ENCODE data around the gene TRIM2.

DNA sequence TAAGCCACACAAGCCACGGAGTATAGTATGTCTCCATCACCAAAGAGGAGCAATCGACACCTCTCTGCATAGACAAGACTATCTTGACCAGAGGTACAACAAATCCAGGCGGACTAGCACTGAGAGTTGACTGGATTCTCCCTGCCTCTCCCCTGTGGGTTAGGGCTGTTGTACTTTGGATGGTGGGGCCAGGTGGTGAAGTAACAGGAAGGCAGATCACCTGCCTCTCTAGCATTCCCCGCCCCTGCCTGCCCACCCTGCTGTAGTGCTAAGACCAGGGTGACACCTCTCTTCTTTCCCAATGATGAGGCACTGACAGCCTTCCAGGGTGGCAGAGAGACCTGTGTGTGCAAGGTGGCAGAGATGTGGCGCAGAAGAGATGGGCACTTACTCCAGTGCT is 47.5 kb upstream of the TRIM2 start:
- TF ChIP-seq, protein P1, sequence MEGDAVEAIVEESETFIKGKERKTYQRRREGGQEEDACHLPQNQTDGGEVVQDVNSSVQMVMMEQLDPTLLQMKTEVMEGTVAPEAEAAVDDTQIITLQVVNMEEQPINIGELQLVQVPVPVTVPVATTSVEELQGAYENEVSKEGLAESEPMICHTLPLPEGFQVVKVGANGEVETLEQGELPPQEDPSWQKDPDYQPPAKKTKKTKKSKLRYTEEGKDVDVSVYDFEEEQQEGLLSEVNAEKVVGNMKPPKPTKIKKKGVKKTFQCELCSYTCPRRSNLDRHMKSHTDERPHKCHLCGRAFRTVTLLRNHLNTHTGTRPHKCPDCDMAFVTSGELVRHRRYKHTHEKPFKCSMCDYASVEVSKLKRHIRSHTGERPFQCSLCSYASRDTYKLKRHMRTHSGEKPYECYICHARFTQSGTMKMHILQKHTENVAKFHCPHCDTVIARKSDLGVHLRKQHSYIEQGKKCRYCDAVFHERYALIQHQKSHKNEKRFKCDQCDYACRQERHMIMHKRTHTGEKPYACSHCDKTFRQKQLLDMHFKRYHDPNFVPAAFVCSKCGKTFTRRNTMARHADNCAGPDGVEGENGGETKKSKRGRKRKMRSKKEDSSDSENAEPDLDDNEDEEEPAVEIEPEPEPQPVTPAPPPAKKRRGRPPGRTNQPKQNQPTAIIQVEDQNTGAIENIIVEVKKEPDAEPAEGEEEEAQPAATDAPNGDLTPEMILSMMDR (IDR thresholded peaks at IDR 0.05 in 4 of 5, conservative IDR thresholded peaks at IDR 0.05 in 1 of 5) = no peak
- no peak for TF ChIP-seq POLR2A (IDR thresholded peaks at IDR 0.05)
